Lower lobe of right lung (tissue), 2 donors: ENCODE data around the gene RFT1. TPM values are rescaled to one million over a fixed set of nuclear protein-coding genes. Genes with fewer than 3 reads are reported as not detected.

ENCODE experiments used
- ATAC-seq, 2 donors: fragments of 200-7000 bp; cut with Tn5 transposase; one replicate each; pipeline ENCODE4 v1.9.1; 2020 to 2022; ENCODE audit warnings: mild to moderate bottlenecking in 2 of 2, moderate library complexity in 2 of 2
- DNase-seq: peaks from one replicate; pipeline ENCODE4 v3.0.0-alpha.2; 2020
- H3K27ac ChIP-seq: fragments of 200-600 bp; one replicate; pipeline ENCODE4 v1.8.0; 2022
- H3K27me3 ChIP-seq: fragments of 200-600 bp; one replicate; pipeline ENCODE4 v1.8.0; 2022; ENCODE audit warnings: low read depth
- H3K36me3 ChIP-seq: fragments of 200-600 bp; one replicate; pipeline ENCODE4 v1.8.0; 2022; ENCODE audit warnings: mild to moderate bottlenecking
- H3K4me1 ChIP-seq: fragments of 200-600 bp; one replicate; pipeline ENCODE4 v1.8.0; 2022
- H3K4me3 ChIP-seq: fragments of 200-600 bp; one replicate; pipeline ENCODE4 v1.8.0; 2022; ENCODE audit warnings: mild to moderate bottlenecking
- H3K9me3 ChIP-seq: fragments of 200-600 bp; one replicate; pipeline ENCODE4 v1.8.0; 2022
- intact Hi-C: fragments of 100-400 bp; cut with DNase I; formaldehyde crosslinking; loops from one replicate; pipeline ENCODE4 v1.11.0; 2022
- total RNA-seq: library from RNA; stranded (reverse); fragmentation: NEBNext Ultra II Directional; extraction: Animal tissue kit (Norgen Biotek cat#: 25700); gene quantifications from one replicate; pipeline ENCODE4 v1.2.1, GENCODE V29; 2021
- TF ChIP-seq, protein P1 (sequence below): fragments of 200-600 bp; IDR thresholded peaks from one replicate; pipeline ENCODE4 v1.8.0; 2022; ENCODE audit warnings: antibody characterized with exemption, mild to moderate bottlenecking
- donor health status: DM: no; HTN: yes; CAD: no; lungs with severe emphysema.

Gene RFT1
- total RNA-seq, 1 donor from 2014 or later: 18.3 TPM

DNA sequence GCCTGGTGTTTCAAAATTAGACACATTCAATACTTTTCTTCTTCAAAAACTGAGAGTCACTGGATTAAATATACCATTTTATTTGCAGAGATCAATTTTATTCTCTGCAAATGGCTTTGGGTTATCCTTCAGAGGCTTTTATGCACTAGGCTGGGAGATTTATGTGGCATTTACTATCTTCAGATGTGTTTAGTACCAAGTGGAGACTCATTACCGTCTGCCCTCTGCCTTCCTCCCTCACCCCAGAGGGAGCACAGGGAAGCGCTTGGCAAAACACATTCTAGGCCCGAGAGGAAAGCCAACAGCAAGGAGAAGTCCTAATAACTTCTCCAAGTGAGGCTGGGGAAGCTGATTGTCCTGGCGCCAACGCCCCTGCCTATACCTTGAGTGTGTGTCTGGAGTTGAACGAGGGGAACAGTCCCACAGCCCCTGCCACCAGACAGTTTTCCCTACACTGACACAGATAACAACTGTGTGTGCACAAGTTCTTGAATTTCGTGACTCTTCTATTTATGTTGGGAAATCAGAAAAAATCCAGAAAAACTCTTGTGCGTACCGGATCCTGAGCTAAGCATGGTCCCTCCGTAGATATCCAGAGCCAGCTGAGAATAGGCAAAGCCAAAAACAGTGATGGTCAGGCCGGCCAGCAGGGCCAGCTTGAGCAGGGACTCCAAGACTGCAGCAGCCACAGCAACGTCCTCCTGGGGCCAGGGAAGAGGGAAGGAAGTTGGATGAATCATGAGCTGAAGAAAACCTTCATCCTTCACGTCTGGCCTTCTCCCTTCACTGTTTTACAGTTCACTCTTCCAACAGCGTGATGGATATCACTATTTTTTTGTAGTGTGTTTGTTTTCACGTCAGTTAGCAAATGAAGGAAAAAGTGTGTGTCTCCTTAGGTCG, 26.6 kb downstream of the RFT1 start:
- no peaks in the 10 kb centered on the region for H3K9me3 ChIP-seq
- ATAC-seq: peak in 1 of 2 donors; percentile 55

DNA sequence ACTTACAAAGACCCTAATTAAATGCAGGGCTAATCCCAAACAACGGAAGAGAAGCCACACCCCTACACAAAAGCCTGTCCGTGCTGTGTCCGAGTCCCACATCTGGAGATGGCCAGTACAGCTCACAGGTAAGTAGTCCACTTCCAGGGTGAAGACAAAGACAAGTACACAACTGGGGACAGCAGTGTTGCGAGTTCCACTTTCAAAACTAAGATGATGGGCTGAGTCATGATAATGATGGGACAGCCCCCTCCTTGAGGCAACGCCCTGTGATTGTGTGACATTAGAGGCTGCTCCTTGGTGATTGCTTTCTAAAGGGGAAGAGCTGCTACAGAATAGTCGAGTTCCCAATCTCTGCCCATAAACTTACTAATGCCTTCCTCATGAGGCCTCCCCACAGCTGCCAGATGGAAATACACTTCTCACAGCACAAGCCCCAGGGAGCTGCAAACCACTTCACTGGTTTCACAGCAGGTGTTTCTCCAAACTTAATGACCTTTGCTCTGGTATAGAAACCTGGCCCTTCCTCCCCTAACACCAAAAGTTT, 27.6 kb downstream of the RFT1 start:
- intact Hi-C loops: no loop called here
- ATAC-seq (peak; percentile 58 to 68), DNase-seq (no peak)
- Histone ChIP-seq H3K4me1 (no peaks in the 10 kb centered on the region), H3K4me3 (no peak overlapping the region), H3K27ac (no peak overlapping the region), H3K27me3 (no peaks in the 10 kb centered on the region), H3K9me3 (no peaks in the 10 kb centered on the region), H3K36me3 (peaks cover 89% of the 10 kb centered on the region)
- TF ChIP-seq, protein P1, sequence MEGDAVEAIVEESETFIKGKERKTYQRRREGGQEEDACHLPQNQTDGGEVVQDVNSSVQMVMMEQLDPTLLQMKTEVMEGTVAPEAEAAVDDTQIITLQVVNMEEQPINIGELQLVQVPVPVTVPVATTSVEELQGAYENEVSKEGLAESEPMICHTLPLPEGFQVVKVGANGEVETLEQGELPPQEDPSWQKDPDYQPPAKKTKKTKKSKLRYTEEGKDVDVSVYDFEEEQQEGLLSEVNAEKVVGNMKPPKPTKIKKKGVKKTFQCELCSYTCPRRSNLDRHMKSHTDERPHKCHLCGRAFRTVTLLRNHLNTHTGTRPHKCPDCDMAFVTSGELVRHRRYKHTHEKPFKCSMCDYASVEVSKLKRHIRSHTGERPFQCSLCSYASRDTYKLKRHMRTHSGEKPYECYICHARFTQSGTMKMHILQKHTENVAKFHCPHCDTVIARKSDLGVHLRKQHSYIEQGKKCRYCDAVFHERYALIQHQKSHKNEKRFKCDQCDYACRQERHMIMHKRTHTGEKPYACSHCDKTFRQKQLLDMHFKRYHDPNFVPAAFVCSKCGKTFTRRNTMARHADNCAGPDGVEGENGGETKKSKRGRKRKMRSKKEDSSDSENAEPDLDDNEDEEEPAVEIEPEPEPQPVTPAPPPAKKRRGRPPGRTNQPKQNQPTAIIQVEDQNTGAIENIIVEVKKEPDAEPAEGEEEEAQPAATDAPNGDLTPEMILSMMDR: no peak

More for the DNA sequence above, 26.6 kb downstream of the RFT1 start:
- no peak for DNase-seq
- no peak overlapping the region for H3K27ac ChIP-seq
- intact Hi-C loops: no loop called here
- H3K36me3 ChIP-seq: peaks cover 83% of the 10 kb centered on the region
- H3K4me1 ChIP-seq: no peaks in the 10 kb centered on the region
- H3K4me3 ChIP-seq: no peak overlapping the region
- TF ChIP-seq, protein P1: no peak
- H3K27me3 ChIP-seq: no peaks in the 10 kb centered on the region

DNA sequence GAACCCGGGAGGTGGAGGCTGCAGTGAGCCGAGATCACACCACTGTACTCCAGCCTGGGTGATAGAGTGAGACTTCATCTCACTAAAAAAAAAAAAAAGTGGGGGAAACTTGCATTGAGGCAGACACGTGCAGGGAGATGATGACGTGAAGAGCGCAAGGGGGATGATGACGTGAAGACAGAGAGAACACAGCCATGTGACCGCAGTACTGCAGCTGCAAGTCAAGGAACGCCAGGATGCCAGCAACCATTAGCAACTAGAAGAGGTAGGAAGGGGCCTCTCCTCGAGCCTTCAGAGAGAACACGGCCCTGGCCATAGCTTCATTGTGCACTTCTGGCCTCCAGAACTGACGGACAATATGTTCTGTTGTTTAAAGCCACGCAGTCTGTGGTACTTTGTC, 28.3 kb downstream of the RFT1 start:
- DNase-seq: no peak

DNA sequence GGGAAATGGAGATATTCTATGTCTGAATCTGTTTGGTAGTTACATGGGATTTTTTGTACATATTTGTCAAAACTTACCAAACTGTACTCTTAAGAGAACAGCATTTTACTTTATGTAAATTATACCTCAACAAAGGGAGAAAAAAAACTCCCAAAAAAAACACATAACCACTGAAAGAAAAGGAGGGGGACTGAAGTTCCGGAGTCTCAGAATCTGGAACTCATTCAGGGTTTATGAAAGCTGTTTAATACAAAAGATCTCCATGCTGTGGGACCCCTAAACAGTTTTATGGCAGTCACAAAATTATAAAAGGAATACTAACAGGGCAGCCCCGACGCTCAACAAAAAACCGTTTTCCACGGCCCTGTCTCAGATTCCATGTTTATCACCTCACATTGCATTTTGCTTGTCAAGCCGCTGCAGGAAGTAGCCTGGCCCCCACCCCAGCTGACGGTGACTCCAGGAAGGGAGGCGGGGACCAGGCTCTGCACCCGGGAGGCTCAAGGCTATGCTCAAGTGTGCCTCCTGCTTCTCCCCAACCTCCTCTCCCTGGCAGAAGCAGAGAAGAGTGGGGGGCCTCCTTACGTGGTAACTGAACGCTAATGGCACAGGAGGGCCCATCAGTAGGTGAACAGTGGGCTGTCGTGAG, 29.3 kb downstream of the RFT1 start:
- peaks cover 88% of the 10 kb centered on the region for H3K36me3 ChIP-seq
- DNase-seq (no peak), ATAC-seq (no peak)

More for the DNA sequence above, 28.3 kb downstream of the RFT1 start:
- H3K4me1 ChIP-seq: no peaks in the 10 kb centered on the region
- H3K27ac ChIP-seq: no peak overlapping the region
- H3K4me3 ChIP-seq: no peak overlapping the region
- H3K36me3 ChIP-seq: peaks cover 87% of the 10 kb centered on the region
- no peaks in the 10 kb centered on the region for H3K9me3 ChIP-seq
- no peak for ATAC-seq
- TF ChIP-seq, protein P1: no peak
- H3K27me3 ChIP-seq: no peaks in the 10 kb centered on the region
- intact Hi-C loops: no loop called here

DNA sequence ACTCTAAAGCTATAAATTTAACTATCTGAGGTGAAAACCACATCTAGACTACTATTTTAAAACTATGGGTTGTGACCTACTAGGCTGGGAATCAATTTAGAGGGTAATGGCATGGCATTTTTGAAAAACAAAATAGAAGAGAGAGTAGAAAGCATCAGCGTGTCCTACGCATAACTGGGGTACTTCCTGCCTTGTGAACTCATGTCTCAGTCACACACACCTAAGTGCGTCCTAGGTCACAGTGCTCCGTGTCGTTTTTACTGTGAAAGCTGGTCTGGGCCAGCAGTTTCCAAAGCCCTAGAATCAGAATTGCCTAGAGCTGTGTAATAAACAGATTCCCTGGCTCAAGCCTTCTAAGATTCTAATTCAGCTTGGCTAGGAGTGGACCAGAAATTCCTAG, 32.3 kb downstream of the RFT1 start:
- Histone ChIP-seq H3K4me3 (no peak overlapping the region), H3K4me1 (peaks cover 5% of the 10 kb centered on the region), H3K36me3 (peaks cover 83% of the 10 kb centered on the region), H3K27ac (no peak overlapping the region), H3K27me3 (no peaks in the 10 kb centered on the region), H3K9me3 (no peaks in the 10 kb centered on the region)
- no peak for DNase-seq
- intact Hi-C loops: no loop called here
- TF ChIP-seq, protein P1: no peak
- no peak for ATAC-seq

More for the DNA sequence above, 29.3 kb downstream of the RFT1 start:
- Histone ChIP-seq H3K4me3 (no peak overlapping the region), H3K4me1 (no peaks in the 10 kb centered on the region), H3K27ac (no peak overlapping the region), H3K9me3 (no peaks in the 10 kb centered on the region), H3K27me3 (no peaks in the 10 kb centered on the region)
- TF ChIP-seq, protein P1: no peak
- intact Hi-C loops: no loop called here
